ENCODE results near the gene C16orf74. TPM values are rescaled to one million over a fixed set of nuclear protein-coding genes. Genes with fewer than 3 reads are reported as not detected.

C16orf74 gene
- polyA plus RNA-seq, 2 of the 4 experiments (the other 2 are of a cell fraction) = 3.8 to 9.1 TPM

- FAIRE-seq (no peak), ATAC-seq (no peak), DNase-seq (ENCODE audit: low read depth in 1 of 2, low spot score in 1 of 2) (no peak)
- ChIA-PET CTCF (interaction anchor here (0.6 to 10.7 kb wide), 17 partner anchors 12 to 441 kb away, joined by 3 to 130 read pairs (median 4); no protein-coding TSS in a partner anchor), POLR2A (no interaction called here)
- no peak for TF ChIP-seq CBX8 (IDR thresholded peaks at IDR 0.05)
- TF ChIP-seq NR3C1 (IDR thresholded peaks at IDR 0.05) = no peak
- TF ChIP-seq FOXS1 (CRISPR knock-in tag; IDR thresholded peaks at IDR 0.05) = no peak
- no peak for TF ChIP-seq SMC3 (IDR thresholded peaks at IDR 0.05)
- no peak for TF ChIP-seq KDM5A (IDR thresholded peaks at IDR 0.05)
- no peak for TF ChIP-seq ZNF302 (CRISPR knock-in tag; IDR thresholded peaks at IDR 0.05)
- TF ChIP-seq HOXB5 (CRISPR knock-in tag; IDR thresholded peaks at IDR 0.05) = no peak
- TF ChIP-seq ZC3H11A (IDR thresholded peaks at IDR 0.05) = no peak
- TF ChIP-seq HOXB13 (CRISPR knock-in tag; IDR thresholded peaks at IDR 0.05; ENCODE audit: low read depth) = no peak
- no peak for TF ChIP-seq CHD4 (IDR thresholded peaks at IDR 0.05; ENCODE audit: borderline replicate concordance)
- TF ChIP-seq E2F6 (IDR thresholded peaks at IDR 0.05; ENCODE audit: borderline replicate concordance, low read depth) = no peak
- H3K9me3 ChIP-seq = peaks cover 4% of the 10 kb centered on the region; the same call in 1 of the 3 replicates
- no peak overlapping the region for H3K4me3 ChIP-seq
- H3K4me1 ChIP-seq = no peaks in the 10 kb centered on the region
- no peak overlapping the region for H3K4me2 ChIP-seq
- no peak overlapping the region for H3K27ac ChIP-seq
- WGBS (ENCODE audit: missing lambda C conversion rate) = 64% methylated on average over 9 of the region's 9 CpGs
Observed at GRCh38 chr16:85716022-85716679, 34.7 kb downstream of the C16orf74 start.

- no peaks in the 10 kb centered on the region for H3K4me1 ChIP-seq
- peaks cover 4% of the 10 kb centered on the region; the same call in 1 of the 3 replicates for H3K9me3 ChIP-seq
- ATAC-seq (no peak), DNase-seq (ENCODE audit: low read depth in 1 of 2, low spot score in 1 of 2) (no peak), FAIRE-seq (no peak)
- 79% methylated on average over 22 of the region's 22 CpGs for WGBS (ENCODE audit: missing lambda C conversion rate)
- CTCF ChIA-PET = interaction anchor here (0.6 to 10.7 kb wide), 11 partner anchors 17 to 440 kb away, joined by 3 to 130 read pairs (median 4); no protein-coding TSS in a partner anchor
- no peak overlapping the region for H3K27ac ChIP-seq
- POLR2A ChIA-PET = no interaction called here
- no peak overlapping the region for H3K4me3 ChIP-seq
- TF ChIP-seq POLR2AphosphoS2 (conservative IDR thresholded peaks at IDR 0.05; ENCODE audit: low read length) (no peak), PHF8 (IDR thresholded peaks at IDR 0.05; ENCODE audit: borderline replicate concordance, low read depth) (no peak), FOXS1 (CRISPR knock-in tag; IDR thresholded peaks at IDR 0.05) (no peak), HDAC2 (IDR thresholded peaks at IDR 0.05) (no peak), NR3C1 (IDR thresholded peaks at IDR 0.05) (no peak), CTCF (IDR thresholded peaks at IDR 0.05) (no peak), POLR2A (IDR thresholded peaks at IDR 0.05; ENCODE audit: low read length) (no peak), GATA3 (IDR thresholded peaks at IDR 0.05; ENCODE audit: borderline replicate concordance) (no peak), MYC (IDR thresholded peaks at IDR 0.05; ENCODE audit: borderline replicate concordance, low read length) (no peak), E2F6 (IDR thresholded peaks at IDR 0.05; ENCODE audit: borderline replicate concordance, low read depth) (no peak), CEBPB (IDR thresholded peaks at IDR 0.05) (no peak), HOXB5 (CRISPR knock-in tag; IDR thresholded peaks at IDR 0.05) (no peak), JUN (IDR thresholded peaks at IDR 0.05) (no peak), RFX5 (IDR thresholded peaks at IDR 0.05) (no peak), ZFP36 (IDR thresholded peaks at IDR 0.05; ENCODE audit: borderline replicate concordance, partially characterized antibody) (no peak)
- no peak overlapping the region for H3K4me2 ChIP-seq
Observed at GRCh38 chr16:85715169-85716021, 35.5 kb downstream of the C16orf74 start.
